PC-9 (cell line): ENCODE data around the gene LCP1.

ENCODE experiments used
- EZH2 ChIP-seq: fragments of 200-600 bp; sonication (generic); IDR thresholded peaks from 2 replicates; pipeline ENCODE4 v1.8.0; 2017; ENCODE audit warnings: antibody characterized with exemption, low read depth
- TF ChIP-seq, protein P1 (sequence below): fragments of 200-600 bp; sonication (generic); conservative IDR thresholded peaks from 2 replicates; pipeline ENCODE4 v1.6.1; 2017; ENCODE audit warnings: mixed run types, antibody characterized with exemption, mild to moderate bottlenecking, moderate library complexity

DNA sequence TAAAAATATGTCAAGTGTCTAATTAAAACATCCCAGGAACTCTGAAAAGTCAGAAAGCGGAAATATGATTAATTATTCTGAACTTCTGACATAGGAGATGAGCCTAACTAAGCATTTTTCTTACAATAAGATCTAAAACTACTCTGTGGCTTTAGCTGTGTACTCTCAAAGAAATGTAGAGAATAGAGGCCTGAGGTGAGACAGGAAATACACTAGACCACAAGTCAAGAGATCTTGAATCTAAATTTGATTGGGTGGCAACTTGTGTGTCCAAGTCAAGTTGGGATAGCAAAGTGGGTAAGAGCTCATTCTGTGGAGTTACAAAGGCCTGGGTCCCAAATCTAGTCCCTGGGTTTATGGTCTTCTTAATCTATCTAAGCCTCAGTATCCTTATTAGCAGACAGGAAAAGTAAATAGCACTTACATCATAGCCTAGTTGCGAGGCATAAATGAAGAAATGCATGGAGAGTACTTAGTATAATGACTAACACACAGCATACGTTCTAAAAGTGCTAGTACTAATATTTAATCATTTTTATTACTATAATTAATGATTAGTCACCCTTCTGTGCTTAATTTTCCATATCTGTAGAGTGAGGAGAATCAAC is 20.3 kb upstream of the LCP1 start:
- TF ChIP-seq, protein P1, sequence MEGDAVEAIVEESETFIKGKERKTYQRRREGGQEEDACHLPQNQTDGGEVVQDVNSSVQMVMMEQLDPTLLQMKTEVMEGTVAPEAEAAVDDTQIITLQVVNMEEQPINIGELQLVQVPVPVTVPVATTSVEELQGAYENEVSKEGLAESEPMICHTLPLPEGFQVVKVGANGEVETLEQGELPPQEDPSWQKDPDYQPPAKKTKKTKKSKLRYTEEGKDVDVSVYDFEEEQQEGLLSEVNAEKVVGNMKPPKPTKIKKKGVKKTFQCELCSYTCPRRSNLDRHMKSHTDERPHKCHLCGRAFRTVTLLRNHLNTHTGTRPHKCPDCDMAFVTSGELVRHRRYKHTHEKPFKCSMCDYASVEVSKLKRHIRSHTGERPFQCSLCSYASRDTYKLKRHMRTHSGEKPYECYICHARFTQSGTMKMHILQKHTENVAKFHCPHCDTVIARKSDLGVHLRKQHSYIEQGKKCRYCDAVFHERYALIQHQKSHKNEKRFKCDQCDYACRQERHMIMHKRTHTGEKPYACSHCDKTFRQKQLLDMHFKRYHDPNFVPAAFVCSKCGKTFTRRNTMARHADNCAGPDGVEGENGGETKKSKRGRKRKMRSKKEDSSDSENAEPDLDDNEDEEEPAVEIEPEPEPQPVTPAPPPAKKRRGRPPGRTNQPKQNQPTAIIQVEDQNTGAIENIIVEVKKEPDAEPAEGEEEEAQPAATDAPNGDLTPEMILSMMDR = no peak
- TF ChIP-seq EZH2 = no peak
